Anterior cingulate cortex (tissue), 58 donors: ENCODE results near the gene ABCB8.
A peak's percentile ranks its signal among the peaks of the same experiment; 100 is the strongest.

Experiments used
- DNase-seq, 58 donors: peaks; one replicate each; lab custom pipeline; 2025; lab: John Stamatoyannopoulos, UW

Gene ABCB8

DNA sequence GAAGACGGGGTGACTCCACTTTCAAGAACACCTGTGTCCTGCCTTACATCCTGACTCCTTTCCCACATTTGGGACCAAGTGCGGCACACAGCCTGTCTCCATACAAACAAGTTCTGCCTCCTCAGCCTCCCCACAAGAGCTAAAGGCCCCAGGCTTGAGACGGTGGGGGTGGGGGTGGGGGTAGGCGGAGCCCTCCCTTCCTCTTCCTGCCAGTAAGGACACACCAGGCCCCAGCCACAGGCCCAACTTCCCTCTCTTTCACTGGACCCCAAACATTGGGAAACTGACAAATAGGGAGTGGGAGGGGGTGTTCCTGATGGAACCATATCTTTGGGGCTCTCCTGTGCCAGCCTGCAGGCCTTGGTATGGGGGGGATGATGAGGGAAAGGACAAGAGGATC, 24.8 kb downstream of the ABCB8 start:
- no peak for DNase-seq

DNA sequence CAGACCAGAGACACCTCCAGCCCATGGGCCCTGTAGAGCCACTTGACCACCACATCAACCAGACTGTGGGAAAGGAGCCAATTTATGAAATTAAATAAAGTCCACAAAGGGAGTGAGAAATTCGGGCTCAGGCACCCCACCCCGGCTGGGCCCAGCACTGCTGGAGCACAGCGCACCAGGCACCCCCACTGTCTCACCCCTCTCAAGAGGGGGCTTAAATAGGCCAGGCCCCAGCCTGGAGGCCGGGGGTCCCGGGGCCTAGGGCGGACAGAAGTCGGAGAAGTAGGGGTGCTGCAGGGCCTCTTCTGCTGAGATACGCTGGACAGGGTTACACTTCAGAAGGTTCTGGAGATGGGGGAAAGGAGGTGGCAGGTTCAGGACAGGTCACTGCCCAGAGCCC, 25.5 kb downstream of the ABCB8 start:
- DNase-seq: no peak

DNA sequence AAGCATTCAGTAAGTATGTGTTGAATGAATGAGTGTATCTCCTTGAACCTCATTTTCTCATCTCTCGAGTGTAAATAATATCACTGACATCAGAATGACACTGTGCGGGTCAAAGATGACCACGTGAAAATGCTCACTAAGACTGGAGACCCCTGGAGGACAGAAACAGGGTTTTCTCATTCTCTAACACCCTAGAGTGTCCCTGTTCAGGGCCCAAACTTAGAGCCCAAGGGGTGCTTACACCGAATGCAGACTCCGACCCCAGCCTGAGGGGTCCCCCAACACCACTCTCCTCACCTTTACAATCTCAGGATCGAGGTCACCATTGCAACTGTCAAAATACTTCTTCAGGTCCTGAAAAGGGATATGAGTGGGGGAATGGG, 28.0 kb downstream of the ABCB8 start:
- DNase-seq: no peak

DNA sequence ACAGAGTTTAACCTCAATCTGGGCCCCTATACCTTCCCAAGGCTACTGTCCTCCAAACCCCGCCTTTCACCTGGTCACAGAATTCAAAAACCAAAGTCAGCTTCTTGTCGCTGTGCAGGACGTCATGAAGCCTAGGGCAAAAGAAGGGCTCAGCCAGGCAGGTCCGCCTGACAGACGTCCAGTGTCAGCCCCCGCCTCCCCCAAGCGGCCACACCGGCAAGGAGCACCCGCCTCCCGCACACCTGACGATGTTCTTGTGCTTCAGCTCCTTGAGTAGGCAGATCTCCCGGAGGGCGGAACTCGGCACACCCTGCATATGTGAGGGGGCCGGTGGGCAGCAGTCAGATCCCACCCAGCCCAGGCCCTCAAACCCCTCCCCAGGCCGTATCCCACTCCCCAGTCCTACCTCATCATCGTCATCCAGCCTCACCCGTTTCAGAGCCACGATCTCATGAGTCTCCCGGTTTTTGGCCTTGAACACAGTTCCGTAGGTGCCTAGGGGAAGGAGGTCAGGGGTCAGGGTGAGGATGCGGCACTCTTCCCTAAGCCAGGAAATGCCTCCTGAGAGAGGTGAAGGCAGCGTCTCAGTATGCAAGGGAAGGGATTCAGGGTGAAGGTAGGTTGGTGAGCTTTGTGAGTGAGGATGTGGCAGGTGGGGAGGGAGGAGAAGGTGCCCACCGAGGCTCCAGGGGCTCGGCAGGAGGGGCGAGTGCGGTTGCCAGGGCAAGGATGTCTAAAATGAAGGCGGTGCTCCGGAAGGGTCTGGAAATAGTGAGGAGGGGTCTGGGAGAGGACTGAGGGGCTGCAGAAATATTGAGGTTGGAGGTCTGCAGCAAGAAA, 28.6 kb downstream of the ABCB8 start:
- peak in 4 of 58 donors; percentile 11 to 29 (median 17) for DNase-seq

DNA sequence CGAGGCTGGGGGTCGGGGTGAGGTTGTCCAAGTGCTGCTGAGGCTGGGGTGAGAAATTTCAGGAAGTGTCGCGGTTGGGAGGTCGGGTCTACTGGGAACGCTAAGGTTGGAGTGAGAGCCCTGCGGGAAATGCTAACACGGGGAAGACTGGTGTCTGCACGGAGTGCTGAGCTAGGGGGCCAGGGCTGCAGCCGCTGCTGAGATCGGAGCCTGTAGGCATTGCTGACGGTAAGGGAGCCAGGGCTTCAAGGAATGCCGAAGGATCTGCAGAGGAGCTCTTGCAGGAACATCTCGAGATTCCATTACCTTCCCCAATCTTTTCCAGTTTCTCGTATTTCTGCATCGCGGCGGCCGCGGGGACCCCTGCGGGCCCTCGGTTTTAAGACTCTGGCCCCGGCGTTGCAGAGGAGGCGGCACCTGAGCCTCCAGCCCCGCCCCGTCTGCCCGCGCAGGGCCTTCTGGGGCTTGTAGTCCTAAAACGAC, 29.3 kb downstream of the ABCB8 start, which contains the start of gene CDK5:
Gene CDK5 (minus strand): TSS at position 392 of the 483 bp plus-strand sequence. CDS start 49 bp downstream, at position 343.
- DNase-seq: peak in 1 of 58 donors; percentile 70

DNA sequence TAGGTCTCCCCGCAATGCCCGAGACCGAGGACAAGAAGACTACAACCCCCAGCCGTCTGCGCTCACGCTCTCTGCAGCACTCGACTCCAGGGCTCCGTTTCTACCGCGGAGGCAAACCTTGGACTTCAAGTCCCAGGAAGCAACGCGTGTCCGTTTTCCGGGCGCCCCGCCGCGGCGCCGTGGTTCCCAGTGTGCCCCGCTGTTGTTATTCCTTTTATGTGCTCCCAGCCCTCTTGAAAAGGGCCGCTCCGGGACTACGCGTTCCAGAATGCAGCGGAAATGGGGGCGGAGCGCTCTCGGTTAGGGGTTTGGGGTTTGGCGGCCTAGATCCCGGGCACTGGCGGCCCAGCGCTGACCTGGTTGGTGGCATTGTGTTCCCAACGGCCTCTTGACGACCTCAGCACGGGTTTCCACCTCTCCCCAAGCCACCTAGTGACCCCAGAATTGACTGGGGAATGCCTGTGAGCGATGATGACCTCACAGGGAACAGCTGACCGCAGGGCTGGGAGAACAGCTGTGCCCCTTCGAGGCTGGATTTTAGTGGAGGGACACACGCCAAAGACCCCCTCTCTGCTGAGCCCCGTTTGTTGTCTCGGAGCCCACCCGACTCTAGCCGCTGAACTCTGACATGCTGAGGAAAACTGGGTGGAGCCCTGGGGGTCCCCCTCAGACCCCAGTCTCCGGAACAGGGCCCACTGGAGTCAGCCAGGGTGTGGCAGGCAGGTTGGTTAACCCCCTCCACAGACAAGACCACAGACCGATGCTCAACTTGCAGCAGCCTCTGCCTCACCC, 29.9 kb downstream of the ABCB8 start:
- peak; percentile 87 to 100 (median 99) for DNase-seq

DNA sequence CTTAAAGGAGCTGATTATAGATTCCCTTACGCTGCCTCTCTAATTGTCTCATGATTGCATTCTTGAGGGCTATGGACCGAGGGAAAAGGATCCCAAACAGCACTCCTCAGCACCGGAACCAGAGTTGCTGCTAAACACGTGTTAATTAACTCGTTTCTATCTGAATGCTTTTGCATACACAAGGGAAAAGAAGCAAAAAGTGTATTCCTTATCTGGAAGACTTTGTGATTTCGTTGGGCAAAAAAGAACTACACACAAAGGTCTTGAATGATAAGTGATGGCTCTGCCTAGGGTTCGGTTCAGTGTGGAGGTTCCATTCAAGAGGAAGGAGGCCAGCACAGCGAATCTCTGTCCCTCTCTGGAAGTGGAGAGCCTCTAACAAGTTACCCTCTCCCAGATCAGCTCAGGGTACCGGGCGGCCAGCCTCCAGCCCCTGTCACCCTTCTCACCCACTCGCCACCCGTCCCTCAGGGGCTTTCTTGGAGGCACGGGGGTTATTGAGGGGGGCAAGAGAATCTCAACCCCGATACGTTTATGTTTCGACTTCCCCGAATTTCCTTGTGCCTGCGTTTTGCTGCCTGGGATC, 30.6 kb downstream of the ABCB8 start:
- peak in 5 of 58 donors; percentile 51 to 64 (median 56) for DNase-seq

DNA sequence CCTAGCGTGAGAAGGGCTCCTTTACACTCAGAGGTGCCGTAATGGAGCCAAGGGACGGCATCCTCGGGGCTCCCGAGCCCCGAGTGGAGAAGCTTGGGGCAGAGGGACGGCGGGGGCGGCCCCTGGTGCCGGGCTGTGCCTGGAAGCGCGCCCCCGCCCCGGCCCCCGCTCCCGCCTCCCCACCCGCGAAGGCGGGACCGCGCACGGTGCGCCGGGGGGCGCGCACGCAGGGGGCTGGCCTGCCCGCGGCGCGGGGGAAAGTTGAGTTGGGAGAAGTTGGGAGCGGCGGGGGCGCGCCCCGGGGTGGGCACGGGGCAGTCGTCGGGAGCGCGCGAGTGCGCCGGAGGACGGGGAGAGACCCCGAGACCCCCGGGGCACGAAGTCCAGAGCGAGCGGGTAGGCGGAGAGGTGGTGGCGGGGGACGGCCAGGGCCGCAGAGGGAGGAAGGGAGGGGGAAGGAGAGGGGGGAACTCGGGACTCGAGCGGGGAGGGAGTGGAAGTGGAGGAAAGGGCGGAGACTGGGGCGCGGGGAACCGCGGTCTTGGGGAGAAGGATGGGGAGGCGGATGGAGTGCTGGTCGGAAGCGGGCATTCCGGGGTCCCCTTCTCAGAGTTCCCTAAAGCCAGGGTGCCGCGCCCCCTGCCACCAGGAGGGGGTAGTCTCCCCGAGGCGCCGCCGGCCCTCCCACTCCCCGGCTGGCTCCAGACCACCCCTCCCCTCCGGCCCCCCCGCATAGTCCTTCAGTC, 31.3 kb downstream of the ABCB8 start, which contains the start of gene SLC4A2:
Gene SLC4A2 (plus strand): TSS at position 223 of the 746 bp plus-strand sequence. CDS start 2,399 bp downstream, outside the sequence.
- peak in 55 of 58 donors; percentile 42 to 93 (median 78) for DNase-seq

DNA sequence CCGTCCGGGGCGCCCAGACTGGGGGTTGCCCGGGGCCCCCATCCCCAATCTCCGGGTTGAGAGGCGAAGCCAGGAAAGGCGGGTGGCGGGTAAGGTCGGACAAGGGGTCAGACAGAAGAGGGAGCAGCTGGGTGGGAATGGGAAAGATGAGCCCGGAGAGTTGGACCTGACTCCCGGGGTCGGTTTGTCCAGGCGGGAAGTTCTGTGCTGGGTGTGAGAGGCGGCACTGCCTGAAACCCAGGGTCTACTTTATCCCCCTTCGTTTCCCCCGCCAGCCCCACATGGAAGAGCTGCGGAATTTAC, 31.8 kb downstream of the ABCB8 start:
- peak in 2 of 58 donors; percentile 50 to 59 for DNase-seq

DNA sequence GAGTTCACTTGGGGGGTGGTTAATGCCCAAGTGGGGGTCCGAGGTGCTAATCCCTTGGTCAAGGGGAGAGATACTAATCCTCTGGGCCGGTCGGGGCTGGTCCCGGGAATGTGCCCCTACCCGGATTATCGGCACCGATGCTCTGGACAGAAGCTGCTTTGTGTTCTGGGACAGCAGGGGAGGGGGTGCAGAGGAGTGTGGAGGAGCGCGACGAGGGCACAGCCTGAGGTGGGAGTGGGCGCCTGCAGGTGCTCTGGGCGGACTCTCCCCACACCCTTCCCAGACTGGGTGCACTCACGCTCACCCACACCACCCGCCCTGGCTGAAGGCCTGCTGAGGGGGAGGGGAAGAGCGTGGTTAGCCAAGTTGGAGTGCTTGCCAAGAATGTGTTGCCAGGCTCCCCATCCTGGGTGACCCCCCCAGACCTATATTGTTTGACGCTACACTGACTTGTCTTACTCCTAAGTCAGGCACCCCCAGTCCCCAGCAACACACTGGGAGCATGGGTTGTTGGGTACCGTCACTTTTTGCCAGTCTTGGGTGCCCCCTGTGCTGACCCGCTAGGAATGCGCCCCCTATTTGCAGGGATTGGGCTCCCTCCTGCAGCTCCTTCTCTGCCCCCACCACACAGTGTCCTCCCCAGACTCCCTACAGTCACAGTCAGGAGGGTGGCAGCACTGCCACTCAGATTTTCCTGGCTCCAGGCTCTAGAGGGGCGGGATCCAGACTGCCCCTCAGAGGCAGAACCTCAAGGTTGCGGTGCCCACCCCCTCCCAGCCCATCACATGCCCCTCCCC, 32.4 kb downstream of the ABCB8 start:
- peak in 26 of 58 donors; percentile 15 to 69 (median 36) for DNase-seq

DNA sequence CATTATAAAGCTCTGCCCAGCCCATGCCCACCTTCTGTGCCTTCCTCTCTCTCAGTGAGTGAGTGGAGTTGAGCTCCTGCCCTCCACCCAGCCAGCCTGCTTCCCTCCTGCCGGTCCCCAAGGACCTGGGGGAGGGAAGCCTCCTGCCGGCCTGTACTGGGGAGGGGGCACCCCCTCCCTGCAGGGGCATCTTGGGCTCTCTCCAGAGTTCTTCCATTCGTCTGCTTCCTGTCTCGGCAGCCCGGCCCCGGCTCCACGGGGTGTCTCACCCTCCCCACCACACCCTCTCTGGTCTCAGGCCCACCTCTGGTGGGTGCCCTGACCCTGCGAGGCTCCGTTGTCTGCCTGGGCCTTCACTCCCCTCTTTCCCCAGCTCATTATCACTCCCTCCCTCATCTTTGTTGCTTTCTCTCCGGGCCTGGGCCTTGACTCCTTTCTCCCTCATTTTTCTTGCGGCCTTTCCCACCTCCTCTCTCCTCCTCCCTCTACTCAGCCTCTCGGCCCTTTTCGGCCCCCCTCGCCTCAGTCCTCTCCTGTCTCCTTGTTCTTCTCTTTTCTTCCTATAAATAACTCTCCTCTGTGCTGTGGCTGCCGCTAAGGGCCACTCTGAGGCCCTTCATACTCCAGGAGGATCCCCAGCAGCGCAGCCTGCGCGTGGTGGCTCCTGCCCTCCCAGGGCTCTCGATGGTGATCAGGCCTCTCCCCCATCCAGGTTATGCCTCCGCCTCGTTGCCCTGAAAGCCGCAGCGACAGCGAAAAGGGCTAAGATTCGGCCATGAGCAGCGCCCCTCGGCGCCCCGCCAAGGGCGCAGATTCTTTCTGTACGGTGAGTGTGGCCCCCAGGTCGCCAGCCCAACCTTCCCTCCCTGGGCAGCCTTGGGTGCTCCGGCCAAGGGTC, 33.2 kb downstream of the ABCB8 start:
- DNase-seq: no peak

DNA sequence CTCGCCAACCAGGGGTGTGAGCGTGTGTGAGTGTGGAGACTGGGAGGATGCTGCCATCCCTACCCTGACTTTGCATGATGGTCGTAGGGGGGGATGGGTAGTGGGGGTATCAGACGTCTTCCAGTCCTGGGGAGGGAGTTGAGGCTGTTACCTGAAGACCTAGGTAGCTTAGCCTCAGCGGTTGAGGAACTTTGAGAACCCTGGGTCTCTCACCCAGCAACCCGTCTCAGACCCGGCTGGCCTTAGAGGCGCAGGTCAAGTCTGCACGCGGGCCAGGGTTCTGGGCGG, 33.8 kb downstream of the ABCB8 start:
- no peak for DNase-seq

DNA sequence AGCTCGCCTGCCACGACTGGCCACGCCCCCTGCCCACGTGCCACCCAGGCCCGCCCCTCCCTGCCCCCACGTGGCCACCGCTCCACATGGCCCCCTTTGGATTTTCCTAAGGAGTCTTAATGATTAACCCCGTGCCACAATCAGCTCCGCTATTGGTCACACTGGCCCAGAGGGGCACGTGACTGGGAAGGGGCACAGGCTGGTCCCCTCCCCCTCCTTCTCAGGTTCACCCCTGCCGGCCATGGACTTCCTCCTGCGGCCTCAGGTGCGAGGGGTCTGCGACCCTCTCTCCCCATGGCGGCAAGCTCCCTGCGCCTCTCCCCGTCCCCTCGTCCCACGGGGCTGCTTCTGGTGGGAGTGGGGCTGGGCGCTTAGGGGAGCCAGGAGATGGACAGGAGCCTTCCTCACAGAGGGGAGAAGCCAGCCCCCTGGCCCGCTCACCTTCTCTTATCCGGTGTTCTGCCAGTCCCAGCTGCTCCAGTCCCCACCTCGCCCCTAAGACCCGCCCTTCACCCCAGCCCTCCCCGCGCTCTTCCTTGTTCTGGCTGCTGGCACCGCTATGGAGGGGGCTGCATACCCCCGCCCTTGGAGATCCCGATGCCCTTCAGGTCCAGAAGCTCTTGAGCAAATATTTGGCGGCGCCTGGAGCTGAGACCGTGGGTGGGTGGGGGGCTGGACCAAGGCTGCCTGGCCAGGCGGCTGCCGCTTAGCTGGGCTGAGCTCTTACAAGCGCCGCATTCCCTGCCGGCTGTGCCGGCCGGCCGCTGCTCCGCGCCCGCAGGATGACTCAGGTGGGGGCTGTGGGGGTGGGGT, 34.4 kb downstream of the ABCB8 start:
- DNase-seq: no peak

DNA sequence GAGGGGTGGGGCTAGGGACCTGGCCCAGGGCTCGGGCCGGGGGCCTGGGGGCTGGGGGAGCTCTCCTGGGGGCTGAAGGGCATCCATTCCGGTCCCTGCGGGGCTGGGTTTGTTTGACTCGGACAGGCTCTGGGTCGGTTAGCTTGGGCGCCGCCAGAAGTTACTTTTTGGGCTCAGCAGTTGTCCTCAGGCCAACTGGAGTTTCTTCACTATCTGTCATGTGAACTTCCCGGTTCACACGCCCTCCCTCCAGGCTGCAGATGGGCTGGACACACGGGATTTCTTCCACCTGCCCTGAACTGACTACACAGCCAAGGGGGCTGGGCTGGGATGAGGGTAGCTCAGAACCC, 34.9 kb downstream of the ABCB8 start:
- no peak for DNase-seq

DNA sequence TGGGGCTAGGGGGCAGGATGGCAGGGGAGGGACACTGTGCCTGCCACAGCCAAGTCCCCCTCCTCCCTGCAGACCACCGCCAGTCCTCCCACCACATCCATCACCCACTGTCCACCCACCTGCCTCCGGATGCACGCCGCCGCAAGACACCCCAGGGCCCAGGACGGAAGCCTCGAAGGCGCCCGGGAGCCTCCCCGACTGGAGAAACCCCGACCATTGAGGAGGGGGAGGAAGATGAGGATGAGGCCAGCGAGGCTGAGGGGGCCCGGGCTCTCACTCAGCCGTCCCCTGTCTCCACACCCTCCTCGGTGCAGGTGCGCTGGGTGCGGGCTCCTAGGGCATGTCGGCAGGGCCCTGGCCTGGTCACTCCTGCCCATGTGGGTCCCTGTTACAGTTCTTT, 36.2 kb downstream of the ABCB8 start:
- no peak for DNase-seq

DNA sequence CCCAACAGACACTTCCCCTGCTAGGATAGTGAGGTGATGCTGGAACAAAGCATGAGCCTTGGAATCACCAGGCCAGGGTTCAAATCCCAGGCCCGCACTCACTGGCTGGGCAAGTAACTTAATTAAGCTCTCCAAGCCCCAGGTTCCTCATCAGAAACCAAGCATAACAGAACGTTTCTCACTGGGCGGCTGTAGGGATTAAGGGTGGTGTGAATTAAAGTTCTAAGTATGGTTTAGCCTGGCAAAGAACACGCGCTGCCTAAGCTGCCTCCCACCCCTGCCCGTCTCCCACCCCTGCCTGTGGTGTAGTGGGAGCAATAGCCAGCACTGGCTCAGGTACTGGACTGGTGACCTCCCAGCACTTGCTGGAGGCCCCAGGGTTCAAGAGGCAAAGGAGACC, 36.7 kb downstream of the ABCB8 start:
- DNase-seq: no peak

DNA sequence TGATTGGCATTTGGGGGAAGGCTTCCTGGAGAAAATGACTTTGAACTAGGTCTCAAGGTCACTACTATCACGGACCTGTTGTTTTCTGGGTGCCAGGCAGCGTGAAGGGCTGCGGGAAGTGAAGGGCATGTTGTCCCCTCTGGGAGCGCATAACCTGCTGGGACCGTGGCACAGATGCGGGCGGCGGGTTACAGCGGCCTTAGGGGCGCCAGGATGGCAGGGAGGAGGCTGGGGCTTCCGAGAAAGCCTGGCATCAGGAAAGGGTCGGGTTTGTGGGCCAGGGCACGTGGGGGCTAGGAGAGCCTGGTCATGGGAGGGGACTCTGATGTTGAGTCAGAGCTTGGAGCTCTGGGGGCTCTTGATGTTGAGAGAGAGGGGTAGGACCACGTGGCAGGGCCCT, 37.3 kb downstream of the ABCB8 start:
- DNase-seq: no peak
